ENCODE results near the gene CPXM2. TPM values are rescaled to one million over a fixed set of nuclear protein-coding genes. Genes with fewer than 3 reads are reported as not detected.

CPXM2 gene
- total RNA-seq, 5 donors from 2014 or later (not counting 1 experiment from before 2014, with no cell fraction given) = not detected

- peaks cover 0 to 11% (median 0%) of the 10 kb centered on the region in 3 donors for H3K9me3 Mint-ChIP-seq
- no peaks in the 10 kb centered on the region for H3K4me1 Mint-ChIP-seq
- ChIA-PET POLR2A (no interaction called here), CTCF (no interaction called here)
- peaks cover 13 to 18% of the 10 kb centered on the region in 2 donors for H3K27me3 Mint-ChIP-seq
- no peak overlapping the region for H3K4me3 ChIP-seq (ENCODE audit: control insufficient read depth in 1 of 2, extremely low read depth in 1 of 2, low read length in 1 of 2)
- no peaks in the 10 kb centered on the region for H3K36me3 Mint-ChIP-seq
- DNase-seq (no peak), ATAC-seq (replicated peaks in 1 of 4) (no peak)
- H3K27me3 ChIP-seq (replicated peaks in 1 of 2; ENCODE audit: control insufficient read depth in 2 of 2, extremely low read depth in 1 of 2, insufficient read depth in 2 of 2, low read length in 1 of 2) = peaks cover 1 to 22% of the 10 kb centered on the region in 2 experiments
- WGBS (ENCODE audit: insufficient coverage) = no CpG with 5 or more reads among the region's 4 CpGs
- H3K27ac Mint-ChIP-seq = no peak overlapping the region
- H3K36me3 ChIP-seq (ENCODE audit: control insufficient read depth in 2 of 2, extremely low read depth in 1 of 2, insufficient read depth in 1 of 2, low read length in 1 of 2) = no peaks in the 10 kb centered on the region
- H3K27ac ChIP-seq (ENCODE audit: low read length) = no peak overlapping the region
- H3K4me3 Mint-ChIP-seq = no peak overlapping the region
- H3K4me1 ChIP-seq (ENCODE audit: control insufficient read depth in 1 of 2, extremely low read depth in 1 of 2, insufficient read depth in 2 of 2, low read length in 2 of 2) = no peaks in the 10 kb centered on the region
- no peaks in the 10 kb centered on the region for H3K9me3 ChIP-seq
Measured at GRCh38 chr10:123897146-123897545, 5.5 kb upstream of the CPXM2 start.

DNA sequence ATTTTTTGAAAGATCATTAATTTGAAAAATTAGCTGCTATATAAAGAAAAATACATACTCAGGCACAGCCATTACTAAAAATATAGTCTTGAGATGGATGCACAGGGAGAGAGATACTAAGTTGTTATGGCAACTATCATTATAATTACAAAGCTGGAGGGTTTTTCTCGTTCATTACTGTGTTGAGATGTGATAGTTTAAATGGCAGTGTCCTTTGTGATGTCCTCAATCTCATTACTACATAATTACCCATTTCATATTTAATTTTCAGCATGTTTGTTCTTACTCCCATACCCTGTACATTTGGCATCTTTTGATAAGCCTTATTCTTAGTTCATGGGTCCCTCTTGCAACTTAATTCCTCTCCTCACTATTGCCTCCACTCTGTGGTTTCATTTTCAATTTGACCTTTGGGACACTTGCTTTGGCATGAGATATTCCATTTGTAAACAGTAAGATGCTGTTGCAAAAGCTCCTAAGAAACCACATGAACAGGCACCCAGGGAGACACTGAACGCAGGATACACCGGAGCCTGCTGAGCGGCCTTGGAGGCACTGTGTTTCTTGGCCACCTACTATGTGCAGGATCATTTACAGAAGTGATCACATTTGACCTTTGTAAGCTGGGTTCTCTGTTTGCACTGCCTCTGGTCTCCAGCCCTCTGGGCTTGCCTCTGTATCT is 4.8 kb upstream of the CPXM2 start:
- CTCF ChIA-PET = no interaction called here
- Histone ChIP-seq H3K4me1 (ENCODE audit: control insufficient read depth in 1 of 2, extremely low read depth in 1 of 2, insufficient read depth in 2 of 2, low read length in 2 of 2) (no peaks in the 10 kb centered on the region), H3K9me3 (no peaks in the 10 kb centered on the region), H3K27me3 (replicated peaks in 1 of 2; ENCODE audit: control insufficient read depth in 2 of 2, extremely low read depth in 1 of 2, insufficient read depth in 2 of 2, low read length in 1 of 2) (peaks cover 5 to 26% of the 10 kb centered on the region in 2 experiments), H3K36me3 (ENCODE audit: control insufficient read depth in 2 of 2, extremely low read depth in 1 of 2, insufficient read depth in 1 of 2, low read length in 1 of 2) (no peaks in the 10 kb centered on the region), H3K27ac (ENCODE audit: low read length) (no peak overlapping the region), H3K4me3 (ENCODE audit: control insufficient read depth in 1 of 2, extremely low read depth in 1 of 2, low read length in 1 of 2) (no peak overlapping the region)
- Mint-ChIP-seq H3K9me3 (peaks cover 0 to 11% (median 0%) of the 10 kb centered on the region in 3 donors), H3K4me1 (no peaks in the 10 kb centered on the region), H3K4me3 (no peak overlapping the region), H3K36me3 (no peaks in the 10 kb centered on the region), H3K27ac (no peak overlapping the region), H3K27me3 (peaks cover 13 to 20% of the 10 kb centered on the region in 2 donors)
- 87% methylated on average over 3 of the region's 4 CpGs for WGBS (ENCODE audit: insufficient coverage)
- no peak for DNase-seq
- no peak for ATAC-seq (replicated peaks in 1 of 4)
- POLR2A ChIA-PET = no interaction called here

DNA sequence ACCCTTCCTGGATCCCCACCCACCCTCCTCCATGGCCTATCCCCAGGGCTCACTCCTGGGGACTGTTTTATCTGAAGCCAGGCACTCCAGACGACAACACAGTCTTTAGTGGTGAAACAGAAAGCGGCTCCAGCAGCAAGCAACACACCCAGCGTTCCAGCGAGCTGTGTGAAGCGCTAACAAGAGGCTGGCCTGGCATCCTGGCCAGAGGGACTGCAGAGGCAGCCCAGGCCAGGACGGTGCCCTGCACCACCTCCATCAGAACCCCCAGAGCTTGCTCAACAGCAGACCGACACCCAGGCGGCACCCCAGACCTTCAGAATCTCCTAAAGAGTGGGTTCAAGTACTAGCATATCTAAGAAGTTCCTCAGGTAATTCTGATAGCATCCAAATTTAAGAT is 2.0 kb upstream of the CPXM2 start:
- no peak for DNase-seq
- CTCF ChIA-PET = no interaction called here
- peaks cover 22 to 34% of the 10 kb centered on the region in 2 donors for H3K27me3 Mint-ChIP-seq
- H3K9me3 Mint-ChIP-seq = no peaks in the 10 kb centered on the region
- 82% methylated on average over 7 of the region's 8 CpGs for WGBS (ENCODE audit: insufficient coverage)
- H3K27ac Mint-ChIP-seq = no peak overlapping the region
- peaks cover 5 to 29% of the 10 kb centered on the region in 2 experiments for H3K27me3 ChIP-seq (replicated peaks in 1 of 2; ENCODE audit: control insufficient read depth in 2 of 2, extremely low read depth in 1 of 2, insufficient read depth in 2 of 2, low read length in 1 of 2)
- H3K27ac ChIP-seq (ENCODE audit: low read length) = no peak overlapping the region
- H3K36me3 Mint-ChIP-seq = no peaks in the 10 kb centered on the region
- no peak for ATAC-seq (replicated peaks in 1 of 4)
- no peaks in the 10 kb centered on the region for H3K4me1 ChIP-seq (ENCODE audit: control insufficient read depth in 1 of 2, extremely low read depth in 1 of 2, insufficient read depth in 2 of 2, low read length in 2 of 2)
- no peaks in the 10 kb centered on the region for H3K9me3 ChIP-seq
- H3K36me3 ChIP-seq (ENCODE audit: control insufficient read depth in 2 of 2, extremely low read depth in 1 of 2, insufficient read depth in 1 of 2, low read length in 1 of 2) = no peaks in the 10 kb centered on the region
- no peak overlapping the region for H3K4me3 Mint-ChIP-seq
- POLR2A ChIA-PET = no interaction called here
- no peaks in the 10 kb centered on the region for H3K4me1 Mint-ChIP-seq
- H3K4me3 ChIP-seq (ENCODE audit: control insufficient read depth in 1 of 2, extremely low read depth in 1 of 2, low read length in 1 of 2) = no peak overlapping the region

GRCh38 chr10:123890756-123891143 is 857 bp downstream of the CPXM2 start:
- Histone ChIP-seq H3K36me3 (ENCODE audit: control insufficient read depth in 2 of 2, extremely low read depth in 1 of 2, insufficient read depth in 1 of 2, low read length in 1 of 2) (no peaks in the 10 kb centered on the region), H3K4me3 (ENCODE audit: control insufficient read depth in 1 of 2, extremely low read depth in 1 of 2, low read length in 1 of 2) (no peak overlapping the region), H3K27me3 (replicated peaks in 1 of 2; ENCODE audit: control insufficient read depth in 2 of 2, extremely low read depth in 1 of 2, insufficient read depth in 2 of 2, low read length in 1 of 2) (peaks cover 5 to 21% of the 10 kb centered on the region in 2 experiments), H3K9me3 (no peaks in the 10 kb centered on the region), H3K27ac (ENCODE audit: low read length) (no peak overlapping the region), H3K4me1 (ENCODE audit: control insufficient read depth in 1 of 2, extremely low read depth in 1 of 2, insufficient read depth in 2 of 2, low read length in 2 of 2) (no peaks in the 10 kb centered on the region)
- Mint-ChIP-seq H3K27me3 (peaks cover 20 to 30% of the 10 kb centered on the region in 2 donors), H3K36me3 (no peaks in the 10 kb centered on the region), H3K9me3 (no peaks in the 10 kb centered on the region), H3K4me1 (no peaks in the 10 kb centered on the region), H3K4me3 (no peak overlapping the region), H3K27ac (no peak overlapping the region)
- POLR2A ChIA-PET = no interaction called here
- WGBS (ENCODE audit: insufficient coverage) = 67% methylated on average over 1 of the region's 6 CpGs
- ATAC-seq (replicated peaks in 1 of 4) (no peak), DNase-seq (no peak)
- CTCF ChIA-PET = interaction anchor here in 1 of 2 donors (0.7 kb wide), 1 partner anchor 16 kb away, joined by 8 read pairs; no protein-coding TSS in a partner anchor

GRCh38 chr10:123890226-123890625 is 1.4 kb downstream of the CPXM2 start:
- Mint-ChIP-seq H3K4me1 (no peaks in the 10 kb centered on the region), H3K27me3 (peaks cover 20 to 26% of the 10 kb centered on the region in 2 donors), H3K27ac (no peak overlapping the region), H3K4me3 (no peak overlapping the region), H3K9me3 (no peaks in the 10 kb centered on the region), H3K36me3 (no peaks in the 10 kb centered on the region)
- no peak for DNase-seq
- Histone ChIP-seq H3K36me3 (ENCODE audit: control insufficient read depth in 2 of 2, extremely low read depth in 1 of 2, insufficient read depth in 1 of 2, low read length in 1 of 2) (no peaks in the 10 kb centered on the region), H3K9me3 (no peaks in the 10 kb centered on the region), H3K27me3 (replicated peaks in 1 of 2; ENCODE audit: control insufficient read depth in 2 of 2, extremely low read depth in 1 of 2, insufficient read depth in 2 of 2, low read length in 1 of 2) (peaks cover 5 to 20% of the 10 kb centered on the region in 2 experiments), H3K27ac (ENCODE audit: low read length) (no peak overlapping the region), H3K4me1 (ENCODE audit: control insufficient read depth in 1 of 2, extremely low read depth in 1 of 2, insufficient read depth in 2 of 2, low read length in 2 of 2) (no peaks in the 10 kb centered on the region), H3K4me3 (ENCODE audit: control insufficient read depth in 1 of 2, extremely low read depth in 1 of 2, low read length in 1 of 2) (no peak overlapping the region)
- 95% methylated on average over 7 of the region's 8 CpGs for WGBS (ENCODE audit: insufficient coverage)
- no peak for ATAC-seq (replicated peaks in 1 of 4)
- POLR2A ChIA-PET = no interaction called here
- CTCF ChIA-PET = interaction anchor here in 1 of 2 donors (0.7 kb wide), 1 partner anchor 15 kb away, joined by 8 read pairs; no protein-coding TSS in a partner anchor

- H3K4me3 Mint-ChIP-seq = no peak overlapping the region
- no peak overlapping the region for H3K27ac Mint-ChIP-seq
- H3K36me3 Mint-ChIP-seq = no peaks in the 10 kb centered on the region
- no peaks in the 10 kb centered on the region for H3K9me3 ChIP-seq
- H3K36me3 ChIP-seq (ENCODE audit: control insufficient read depth in 2 of 2, extremely low read depth in 1 of 2, insufficient read depth in 1 of 2, low read length in 1 of 2) = no peaks in the 10 kb centered on the region
- ChIA-PET CTCF (no interaction called here), POLR2A (no interaction called here)
- H3K4me1 ChIP-seq (ENCODE audit: control insufficient read depth in 1 of 2, extremely low read depth in 1 of 2, insufficient read depth in 2 of 2, low read length in 2 of 2) = no peaks in the 10 kb centered on the region
- H3K27me3 Mint-ChIP-seq = peaks cover 19 to 27% of the 10 kb centered on the region in 2 donors
- peaks cover 5 to 17% of the 10 kb centered on the region in 2 experiments for H3K27me3 ChIP-seq (replicated peaks in 1 of 2; ENCODE audit: control insufficient read depth in 2 of 2, extremely low read depth in 1 of 2, insufficient read depth in 2 of 2, low read length in 1 of 2)
- WGBS (ENCODE audit: insufficient coverage) = 69% methylated on average over 2 of the region's 4 CpGs
- no peaks in the 10 kb centered on the region for H3K4me1 Mint-ChIP-seq
- DNase-seq = no peak
- no peak overlapping the region for H3K27ac ChIP-seq (ENCODE audit: low read length)
- ATAC-seq (replicated peaks in 1 of 4) = no peak
- H3K9me3 Mint-ChIP-seq = no peaks in the 10 kb centered on the region
- no peak overlapping the region for H3K4me3 ChIP-seq (ENCODE audit: control insufficient read depth in 1 of 2, extremely low read depth in 1 of 2, low read length in 1 of 2)
Measured at GRCh38 chr10:123889821-123890220, 1.8 kb downstream of the CPXM2 start.

All from T-cell (primary cell).